ENCODE data around the gene BMP7. TPM values are rescaled to one million over a fixed set of nuclear protein-coding genes. Genes with fewer than 3 reads are reported as not detected.

The BMP7 gene
- total RNA-seq, 4 donors from 2014 or later = under 0.01 to 13.3 (median 0.36) TPM

DNA sequence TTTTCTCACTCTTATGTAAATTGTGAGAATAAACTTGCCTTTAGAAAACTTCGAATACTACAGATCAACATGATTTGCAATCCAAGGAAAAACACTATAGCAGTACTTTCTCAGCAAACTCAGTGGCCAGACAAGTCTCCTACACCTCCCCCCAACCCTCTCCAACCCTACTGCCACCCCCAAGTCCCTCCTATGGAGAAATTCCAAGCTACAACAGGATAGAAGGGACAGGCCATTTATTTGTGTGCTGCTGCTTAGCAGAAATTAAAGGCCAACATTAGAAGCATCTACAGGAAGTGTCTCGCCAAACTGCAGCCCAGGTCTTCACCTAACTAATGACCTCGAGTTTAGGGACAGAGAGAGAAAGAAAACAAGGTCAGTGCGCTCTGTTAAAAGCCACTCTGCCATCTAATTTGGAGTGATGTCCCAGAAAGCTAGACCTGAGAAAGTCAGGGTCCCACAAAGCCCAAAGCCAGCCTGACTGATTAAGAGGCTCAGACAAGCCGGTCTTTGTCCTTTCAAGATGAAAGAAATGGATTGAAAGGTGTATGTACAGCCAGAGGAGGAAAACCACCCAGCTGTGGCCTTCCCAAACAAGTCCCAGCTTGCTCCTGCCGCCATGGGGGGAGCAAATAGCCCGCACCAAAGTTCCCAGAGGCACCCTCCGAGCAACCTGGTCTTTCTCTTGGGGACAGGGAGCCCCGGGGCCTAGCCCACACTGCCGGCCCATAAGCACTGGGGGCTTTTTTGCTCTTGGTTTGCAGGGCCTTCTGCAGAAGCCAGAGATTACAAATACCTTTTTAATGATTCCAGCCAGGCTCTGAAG lies 3.4 kb downstream of the BMP7 start:
- H3K27ac ChIP-seq = no peak overlapping the region
- TF ChIP-seq, protein P1, sequence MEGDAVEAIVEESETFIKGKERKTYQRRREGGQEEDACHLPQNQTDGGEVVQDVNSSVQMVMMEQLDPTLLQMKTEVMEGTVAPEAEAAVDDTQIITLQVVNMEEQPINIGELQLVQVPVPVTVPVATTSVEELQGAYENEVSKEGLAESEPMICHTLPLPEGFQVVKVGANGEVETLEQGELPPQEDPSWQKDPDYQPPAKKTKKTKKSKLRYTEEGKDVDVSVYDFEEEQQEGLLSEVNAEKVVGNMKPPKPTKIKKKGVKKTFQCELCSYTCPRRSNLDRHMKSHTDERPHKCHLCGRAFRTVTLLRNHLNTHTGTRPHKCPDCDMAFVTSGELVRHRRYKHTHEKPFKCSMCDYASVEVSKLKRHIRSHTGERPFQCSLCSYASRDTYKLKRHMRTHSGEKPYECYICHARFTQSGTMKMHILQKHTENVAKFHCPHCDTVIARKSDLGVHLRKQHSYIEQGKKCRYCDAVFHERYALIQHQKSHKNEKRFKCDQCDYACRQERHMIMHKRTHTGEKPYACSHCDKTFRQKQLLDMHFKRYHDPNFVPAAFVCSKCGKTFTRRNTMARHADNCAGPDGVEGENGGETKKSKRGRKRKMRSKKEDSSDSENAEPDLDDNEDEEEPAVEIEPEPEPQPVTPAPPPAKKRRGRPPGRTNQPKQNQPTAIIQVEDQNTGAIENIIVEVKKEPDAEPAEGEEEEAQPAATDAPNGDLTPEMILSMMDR (IDR thresholded peaks at IDR 0.05) = no peak
- no peak for TF ChIP-seq POLR2A (IDR thresholded peaks at IDR 0.05)
- peaks cover 0 to 16% of the 10 kb centered on the region in 2 donors for H3K4me1 ChIP-seq

DNA sequence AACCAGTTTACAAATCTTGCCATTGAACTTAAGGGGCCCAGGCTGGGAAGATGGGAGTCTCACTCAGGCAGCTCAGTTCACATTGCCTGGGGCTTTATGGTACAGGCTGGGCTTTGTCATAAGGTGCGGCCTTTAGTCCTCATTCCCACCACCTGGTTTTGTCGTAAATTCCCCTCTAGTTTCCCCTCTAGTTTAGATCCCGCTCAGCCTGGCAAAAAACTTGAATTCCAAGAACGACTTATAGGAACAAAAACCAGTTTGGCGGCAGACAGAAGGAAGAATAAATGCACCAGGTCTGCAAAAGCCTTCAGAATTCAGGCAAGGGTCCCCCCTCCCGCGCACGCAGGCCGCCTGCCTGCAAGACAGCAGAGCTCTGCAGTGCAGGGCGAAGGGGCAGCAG lies 4.1 kb downstream of the BMP7 start:
- H3K4me1 ChIP-seq = peaks cover 0 to 16% of the 10 kb centered on the region in 2 donors

More for the DNA sequence above, 3.4 kb downstream of the BMP7 start:
- DNase-seq = no peak
- no peaks in the 10 kb centered on the region for H3K9me3 ChIP-seq
- intact Hi-C loops (cut with DNase I; ENCODE audit: low total_unique reads) = no loop called here
- H3K36me3 ChIP-seq = no peaks in the 10 kb centered on the region
- no peak overlapping the region for H3K4me3 ChIP-seq
- peaks cover 8 to 41% of the 10 kb centered on the region in 2 donors for H3K27me3 ChIP-seq

DNA sequence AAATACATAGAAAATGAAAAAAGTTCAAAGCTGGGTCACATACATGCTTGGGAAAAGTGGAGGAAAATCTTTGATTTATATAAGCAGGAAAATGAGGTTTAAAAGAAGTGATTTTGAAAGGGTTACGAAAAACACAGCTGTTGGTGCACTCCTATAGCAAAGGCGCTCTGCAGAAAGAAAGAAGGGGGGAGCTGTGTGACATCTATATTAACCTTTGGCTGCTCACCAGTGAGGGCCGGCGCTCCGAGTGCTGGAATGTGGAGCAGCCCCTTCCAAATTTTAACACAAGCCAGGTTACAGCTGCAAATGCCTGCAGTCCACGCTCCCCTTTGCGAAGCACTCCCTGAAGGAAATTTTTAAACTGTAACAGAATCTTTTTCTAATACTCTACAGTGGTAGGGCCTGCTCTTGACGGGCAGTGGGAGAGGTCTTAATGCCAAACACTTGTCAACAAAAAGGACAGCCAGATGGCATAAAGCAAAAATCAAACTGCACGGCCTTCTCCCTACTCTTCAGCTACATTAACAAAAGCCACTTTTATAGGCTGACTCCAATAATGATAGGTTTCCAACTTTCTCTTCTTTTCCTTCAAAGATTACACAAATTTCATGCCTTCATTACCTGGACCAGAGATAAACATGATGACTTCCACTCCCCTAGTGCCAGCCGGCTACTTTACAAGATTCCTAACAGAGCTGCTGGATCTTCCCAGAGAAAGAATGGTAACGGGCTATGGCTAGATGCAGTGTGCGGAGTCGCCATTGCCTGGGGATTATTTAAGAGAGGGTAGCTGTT lies 4.8 kb downstream of the BMP7 start:
- no peak for DNase-seq
- Histone ChIP-seq H3K27me3 (peaks cover 8 to 40% of the 10 kb centered on the region in 2 donors), H3K9me3 (no peaks in the 10 kb centered on the region), H3K36me3 (no peaks in the 10 kb centered on the region), H3K4me3 (no peak overlapping the region), H3K4me1 (peaks cover 0 to 16% of the 10 kb centered on the region in 2 donors), H3K27ac (no peak overlapping the region)
- TF ChIP-seq POLR2A (IDR thresholded peaks at IDR 0.05) = no peak
- TF ChIP-seq, protein P1 (IDR thresholded peaks at IDR 0.05) = no peak
- intact Hi-C loops (cut with DNase I; ENCODE audit: low total_unique reads) = no loop called here

More for the DNA sequence above, 4.1 kb downstream of the BMP7 start:
- intact Hi-C loops (cut with DNase I; ENCODE audit: low total_unique reads) = no loop called here
- H3K4me3 ChIP-seq = no peak overlapping the region
- TF ChIP-seq, protein P1 (IDR thresholded peaks at IDR 0.05) = no peak
- no peak for TF ChIP-seq POLR2A (IDR thresholded peaks at IDR 0.05)
- no peak overlapping the region for H3K27ac ChIP-seq
- H3K36me3 ChIP-seq = no peaks in the 10 kb centered on the region
- no peak for DNase-seq
- peaks cover 8 to 38% of the 10 kb centered on the region in 2 donors for H3K27me3 ChIP-seq
- no peaks in the 10 kb centered on the region for H3K9me3 ChIP-seq

DNA sequence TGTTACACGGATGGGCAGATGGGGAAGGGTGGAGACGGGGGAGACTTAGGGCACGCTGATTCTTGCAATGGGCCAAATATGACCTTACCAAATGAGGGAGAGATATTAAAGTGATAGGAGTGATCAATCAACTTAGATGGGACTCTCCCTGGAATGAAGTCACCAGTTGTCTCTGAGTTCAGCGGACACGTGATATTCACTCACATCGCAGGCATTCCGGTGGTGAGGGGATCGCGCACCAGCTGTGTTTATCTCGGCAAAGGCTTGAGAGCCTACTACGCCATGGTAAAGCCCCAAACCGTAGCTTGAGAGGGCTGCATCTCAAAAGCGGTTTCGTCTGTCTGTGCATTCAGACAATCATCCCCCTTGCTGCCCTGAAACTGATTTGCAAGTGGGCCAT lies 5.5 kb downstream of the BMP7 start:
- intact Hi-C loops (cut with DNase I; ENCODE audit: low total_unique reads) = no loop called here
- Histone ChIP-seq H3K9me3 (no peaks in the 10 kb centered on the region), H3K4me3 (no peak overlapping the region), H3K27me3 (peaks cover 8 to 40% of the 10 kb centered on the region in 2 donors), H3K27ac (no peak overlapping the region), H3K36me3 (no peaks in the 10 kb centered on the region), H3K4me1 (peaks cover 0 to 9% of the 10 kb centered on the region in 2 donors)
- no peak for DNase-seq
- no peak for TF ChIP-seq POLR2A (IDR thresholded peaks at IDR 0.05)
- TF ChIP-seq, protein P1 (IDR thresholded peaks at IDR 0.05) = no peak

All from uterus (tissue), 4 donors.